ENCODE measurements around the gene KRTAP4-7. TPM values are rescaled to one million over a fixed set of nuclear protein-coding genes. Genes with fewer than 3 reads are reported as not detected.
"Not testable (repeated sequence)": the region's sequence is repeated elsewhere in the genome, so short reads cannot be mapped to it uniquely, and the experiment has no call there.

Gene KRTAP4-7
- total and polyA plus RNA-seq, 7 experiments from 2014 or later = not detected

- peaks cover 4 to 72% (median 55%) of the 10 kb centered on the region in 7 donors for H3K4me1 Mint-ChIP-seq
- POLR2A ChIA-PET = interaction anchor here (0.7 to 1.2 kb wide), 2 partner anchors 187 to 188 kb away, joined by 3 to 4 read pairs; no protein-coding TSS in a partner anchor
- intact Hi-C loops (cut with micrococcal nuclease) = loop anchor here in 1 of 2 donors (1.0 to 5.0 kb wide), 3 partner anchors 188 to 547 kb away; no protein-coding TSS in a partner anchor
- not testable (repeated sequence) for H3K27me3 ChIP-seq (ENCODE audit: control insufficient read depth in 2 of 2, insufficient read depth in 2 of 2, low read length in 2 of 2); H3K27ac ChIP-seq (ENCODE audit: low read depth, low read length); H3K36me3 ChIP-seq (ENCODE audit: control insufficient read depth in 2 of 3, insufficient read depth in 3 of 3, low read length in 3 of 3); H3K36me3 Mint-ChIP-seq; H3K9me3 Mint-ChIP-seq; H3K9me3 ChIP-seq (ENCODE audit: control insufficient read depth in 2 of 3, low read length in 3 of 3); H3K4me3 ChIP-seq (ENCODE audit: low read length)
- DNase-seq = peak in 5 of 9 donors; percentile 38 to 63 (median 52)
- ATAC-seq = peak; percentile 78
- peaks cover 0 to 19% (median 0%) of the 10 kb centered on the region in 5 donors for H3K27me3 Mint-ChIP-seq
- CTCF ChIA-PET = interaction anchor here (1.0 to 1.6 kb wide), 3 partner anchors 189 to 587 kb away, joined by 3 to 6 read pairs (median 3); partner anchors contain the start of gene KRTAP16-1
- H3K4me1 ChIP-seq (ENCODE audit: control insufficient read depth in 2 of 2, insufficient read depth in 2 of 2, low read length in 2 of 2) = peaks cover 18 to 27% of the 10 kb centered on the region in 2 donors
- H3K4me3 Mint-ChIP-seq = peak overlapping the region in 8 of 10 donors; percentile 34 to 83 (median 64)
- H3K27ac Mint-ChIP-seq = peak overlapping the region in 7 of 9 donors; percentile 76 to 95 (median 87)
Observed at GRCh38 chr17:41119696-41120690, 36.0 kb downstream of the KRTAP4-7 start.

- POLR2A ChIA-PET = interaction anchor here (1.1 kb wide), 1 partner anchor 200 kb away, joined by 3 read pairs; no protein-coding TSS in a partner anchor
- peaks cover 26 to 43% of the 10 kb centered on the region in 2 donors for H3K4me1 ChIP-seq (ENCODE audit: control insufficient read depth in 2 of 2, insufficient read depth in 2 of 2, low read length in 2 of 2)
- no peak for ATAC-seq
Observed at GRCh38 chr17:41121742-41122141, 37.8 kb downstream of the KRTAP4-7 start.

GRCh38 chr17:41123292-41123990 is 39.5 kb downstream of the KRTAP4-7 start:
- Mint-ChIP-seq H3K4me1 (peaks cover 4 to 87% (median 71%) of the 10 kb centered on the region in 7 donors), H3K4me3 (peak overlapping the region in 8 of 10 donors; percentile 73 to 97 (median 87)), H3K9me3 (peaks cover 0 to 19% (median 1%) of the 10 kb centered on the region in 11 donors), H3K27ac (peak overlapping the region in 7 of 9 donors; percentile 59 to 93 (median 85))
- CTCF ChIA-PET; H3K4me3 ChIP-seq (ENCODE audit: low read length); H3K36me3 Mint-ChIP-seq; H3K27me3 ChIP-seq (ENCODE audit: control insufficient read depth in 2 of 2, insufficient read depth in 2 of 2, low read length in 2 of 2); H3K36me3 ChIP-seq (ENCODE audit: control insufficient read depth in 2 of 3, insufficient read depth in 3 of 3, low read length in 3 of 3); H3K9me3 ChIP-seq (ENCODE audit: control insufficient read depth in 2 of 3, low read length in 3 of 3); H3K27me3 Mint-ChIP-seq; H3K27ac ChIP-seq (ENCODE audit: low read depth, low read length): not testable (repeated sequence)
- intact Hi-C loops (cut with micrococcal nuclease) = loop anchor here in 1 of 2 donors (5.0 kb wide), 1 partner anchor 544 kb away; no protein-coding TSS in a partner anchor
- DNase-seq = peak in 5 of 9 donors; percentile 5 to 32 (median 20)
- peaks cover 26 to 43% of the 10 kb centered on the region in 2 donors for H3K4me1 ChIP-seq (ENCODE audit: control insufficient read depth in 2 of 2, insufficient read depth in 2 of 2, low read length in 2 of 2)
- ATAC-seq = peak; percentile 41
- POLR2A ChIA-PET = interaction anchor here (1.1 to 1.9 kb wide), 2 partner anchors 185 to 198 kb away, joined by 3 to 8 read pairs; partner anchors contain the start of gene KRTAP16-1

More at GRCh38 chr17:41121742-41122141, 37.8 kb downstream of the KRTAP4-7 start:
- peaks cover 0 to 4% (median 0%) of the 10 kb centered on the region in 5 donors for H3K36me3 Mint-ChIP-seq
- H3K36me3 ChIP-seq (ENCODE audit: control insufficient read depth in 2 of 3, insufficient read depth in 3 of 3, low read length in 3 of 3) = no peaks in the 10 kb centered on the region
- H3K27me3 ChIP-seq (ENCODE audit: control insufficient read depth in 2 of 2, insufficient read depth in 2 of 2, low read length in 2 of 2) = no peaks in the 10 kb centered on the region
- peaks cover 0 to 12% (median 0%) of the 10 kb centered on the region in 5 donors for H3K27me3 Mint-ChIP-seq
- H3K9me3 Mint-ChIP-seq = peaks cover 0 to 13% (median 0%) of the 10 kb centered on the region in 11 donors
- no peak overlapping the region for H3K4me3 ChIP-seq (ENCODE audit: low read length)
- CTCF ChIA-PET = no interaction called here
- DNase-seq = no peak
- peaks cover 4 to 84% (median 70%) of the 10 kb centered on the region in 7 donors for H3K4me1 Mint-ChIP-seq
- no peak overlapping the region for H3K27ac ChIP-seq (ENCODE audit: low read depth, low read length)
- H3K4me3 Mint-ChIP-seq = peak overlapping the region in 1 of 10 donors; percentile 16
- no peaks in the 10 kb centered on the region for H3K9me3 ChIP-seq (ENCODE audit: control insufficient read depth in 2 of 3, low read length in 3 of 3)
- intact Hi-C loops (cut with micrococcal nuclease) = loop anchor here in 1 of 2 donors (5.0 kb wide), 1 partner anchor 546 kb away; no protein-coding TSS in a partner anchor
- peak overlapping the region in 2 of 9 donors; percentile 28 to 45 for H3K27ac Mint-ChIP-seq

GRCh38 chr17:41123991-41124371 is 40.0 kb downstream of the KRTAP4-7 start, which contains the start of gene KRTAP4-12:
Gene KRTAP4-12 (minus strand): TSS chr17:41124182. CDS start chr17:41124122, 60 bp downstream.
- H3K36me3 Mint-ChIP-seq; H3K9me3 ChIP-seq (ENCODE audit: control insufficient read depth in 2 of 3, low read length in 3 of 3); H3K27me3 ChIP-seq (ENCODE audit: control insufficient read depth in 2 of 2, insufficient read depth in 2 of 2, low read length in 2 of 2); H3K36me3 ChIP-seq (ENCODE audit: control insufficient read depth in 2 of 3, insufficient read depth in 3 of 3, low read length in 3 of 3); DNase-seq; H3K4me3 ChIP-seq (ENCODE audit: low read length); ATAC-seq; H3K27ac ChIP-seq (ENCODE audit: low read depth, low read length); CTCF ChIA-PET: not testable (repeated sequence)
- Mint-ChIP-seq H3K27ac (peak within 1 kb of the TSS in 7 of 9 donors; percentile 59 to 93 (median 85)), H3K9me3 (peaks cover 0 to 24% (median 2%) of the 10 kb centered on the region in 11 donors), H3K27me3 (peaks cover 0 to 11% (median 0%) of the 10 kb centered on the region in 5 donors), H3K4me3 (peak within 1 kb of the TSS in 8 of 10 donors; percentile 73 to 97 (median 87)), H3K4me1 (peaks cover 4 to 89% (median 72%) of the 10 kb centered on the region in 7 donors)
- POLR2A ChIA-PET = interaction anchor here (0.9 to 1.9 kb wide), 3 partner anchors 15 to 198 kb away, joined by 3 to 8 read pairs (median 4); partner anchors contain the start of gene KRTAP16-1
- peaks cover 26 to 43% of the 10 kb centered on the region in 2 donors for H3K4me1 ChIP-seq (ENCODE audit: control insufficient read depth in 2 of 2, insufficient read depth in 2 of 2, low read length in 2 of 2)
- intact Hi-C loops (cut with micrococcal nuclease) = loop anchor here in 1 of 2 donors (5.0 kb wide), 1 partner anchor 543 kb away; no protein-coding TSS in a partner anchor

- Histone ChIP-seq H3K4me1 (ENCODE audit: control insufficient read depth in 2 of 2, insufficient read depth in 2 of 2, low read length in 2 of 2) (peaks cover 25 to 40% of the 10 kb centered on the region in 2 donors), H3K27me3 (ENCODE audit: control insufficient read depth in 2 of 2, insufficient read depth in 2 of 2, low read length in 2 of 2) (no peaks in the 10 kb centered on the region), H3K4me3 (ENCODE audit: low read length) (no peak overlapping the region), H3K9me3 (ENCODE audit: control insufficient read depth in 2 of 3, low read length in 3 of 3) (no peaks in the 10 kb centered on the region), H3K27ac (ENCODE audit: low read depth, low read length) (no peak overlapping the region), H3K36me3 (ENCODE audit: control insufficient read depth in 2 of 3, insufficient read depth in 3 of 3, low read length in 3 of 3) (no peaks in the 10 kb centered on the region)
- ChIA-PET POLR2A (interaction anchor here (0.9 to 1.9 kb wide), 3 partner anchors 9 to 184 kb away, joined by 3 to 8 read pairs (median 4); partner anchors contain the start of gene KRTAP16-1), CTCF (no interaction called here)
- H3K36me3 Mint-ChIP-seq = peaks cover 0 to 4% (median 0%) of the 10 kb centered on the region in 5 donors
- DNase-seq = no peak
- peak overlapping the region in 4 of 9 donors; percentile 53 to 84 (median 73) for H3K27ac Mint-ChIP-seq
- ATAC-seq = no peak
- H3K9me3 Mint-ChIP-seq = peaks cover 0 to 24% (median 3%) of the 10 kb centered on the region in 11 donors
- peak overlapping the region in 6 of 10 donors; percentile 33 to 88 (median 66) for H3K4me3 Mint-ChIP-seq
- intact Hi-C loops (cut with micrococcal nuclease) = no loop called here
- H3K4me1 Mint-ChIP-seq = peaks cover 4 to 94% (median 78%) of the 10 kb centered on the region in 7 donors
- H3K27me3 Mint-ChIP-seq = peaks cover 0 to 12% (median 0%) of the 10 kb centered on the region in 5 donors
Observed at GRCh38 chr17:41125064-41125463, 41.1 kb downstream of the KRTAP4-7 start.
